Loucy (cell line): Measurements from ENCODE around the gene GALNT9.

Source experiments
- H2AFZ ChIP-seq: fragments of 200-600 bp; sonication (generic); 2 replicates; pipeline ENCODE4 v1.6.0; 2016; ENCODE audit warnings: antibody characterized with exemption, mild to moderate bottlenecking, low read length, moderate library complexity
- H3F3A ChIP-seq: fragments of 200-600 bp; 2 replicates; pipeline ENCODE4 v1.6.0; 2016; ENCODE audit warnings: antibody characterized with exemption, low read depth, mild to moderate bottlenecking
- H3K27me3 ChIP-seq: fragments of 200-600 bp; sonication (generic); 2 replicates; pipeline ENCODE4 v1.6.1; 2014; ENCODE audit warnings: low read length, mild to moderate bottlenecking; ENCODE audit not compliant: insufficient read depth, poor library complexity, severe bottlenecking
- H3K36me3 ChIP-seq: fragments of 200-600 bp; sonication (generic); 2 replicates; pipeline ENCODE4 v1.6.1; 2016; ENCODE audit warnings: low read length; ENCODE audit not compliant: insufficient read depth
- H3K4me1 ChIP-seq: fragments of 200-600 bp; sonication (generic); 2 replicates; pipeline ENCODE4 v1.5.1; 2014; ENCODE audit warnings: low read length, mild to moderate bottlenecking; ENCODE audit not compliant: insufficient read depth, poor library complexity, severe bottlenecking
- H3K4me2 ChIP-seq: fragments of 200-600 bp; sonication (generic); 2 replicates; pipeline ENCODE4 v1.6.0; 2014; ENCODE audit warnings: antibody characterized with exemption, low read length, low read depth, mild to moderate bottlenecking; ENCODE audit not compliant: poor library complexity, severe bottlenecking
- H3K4me3 ChIP-seq: fragments of 200-600 bp; sonication (generic); 2 replicates; pipeline ENCODE4 v1.5.1; 2014; ENCODE audit warnings: low read length, mild to moderate bottlenecking, mixed read lengths; ENCODE audit not compliant: poor library complexity, severe bottlenecking
- H3K79me2 ChIP-seq: fragments of 200-600 bp; sonication (generic); 2 replicates; pipeline ENCODE4 v1.6.1; 2014; ENCODE audit warnings: low read length; ENCODE audit not compliant: insufficient read depth
- H3K9ac ChIP-seq: fragments of 200-600 bp; sonication (generic); 2 replicates; pipeline ENCODE4 v1.6.0; 2014; ENCODE audit warnings: mild to moderate bottlenecking, low read depth, low read length, moderate library complexity; ENCODE audit not compliant: poor library complexity, severe bottlenecking
- H3K9me2 ChIP-seq: fragments of 200-600 bp; sonication (generic); replicated peaks from 2 replicates; pipeline ENCODE4 v1.6.1; 2016; ENCODE audit warnings: low read depth, low read length, mixed read lengths
- H3K9me3 ChIP-seq: fragments of 200-600 bp; sonication (generic); 2 replicates; pipeline ENCODE4 v1.6.1; 2014; ENCODE audit warnings: mild to moderate bottlenecking, antibody characterized with exemption, low read length, low read depth; ENCODE audit not compliant: insufficient read depth
- H4K20me1 ChIP-seq: fragments of 200-600 bp; sonication (generic); 2 replicates; pipeline ENCODE4 v1.6.0; 2014; ENCODE audit warnings: antibody characterized with exemption, low read length, mild to moderate bottlenecking; ENCODE audit not compliant: insufficient read depth, poor library complexity, severe bottlenecking
- EZH2phosphoT487 ChIP-seq: fragments of 200-600 bp; IDR thresholded peaks from 2 replicates; pipeline ENCODE4 v1.6.1; 2018; ENCODE audit warnings: antibody characterized with exemption, mild to moderate bottlenecking, moderate library complexity, borderline replicate concordance
- TF ChIP-seq, protein P1 (sequence below): fragments of 200-600 bp; sonication (generic); conservative IDR thresholded peaks from 2 replicates; pipeline ENCODE4 v1.5.1; 2014; ENCODE audit warnings: mild to moderate bottlenecking, antibody characterized with exemption, low read length

The GALNT9 gene

DNA sequence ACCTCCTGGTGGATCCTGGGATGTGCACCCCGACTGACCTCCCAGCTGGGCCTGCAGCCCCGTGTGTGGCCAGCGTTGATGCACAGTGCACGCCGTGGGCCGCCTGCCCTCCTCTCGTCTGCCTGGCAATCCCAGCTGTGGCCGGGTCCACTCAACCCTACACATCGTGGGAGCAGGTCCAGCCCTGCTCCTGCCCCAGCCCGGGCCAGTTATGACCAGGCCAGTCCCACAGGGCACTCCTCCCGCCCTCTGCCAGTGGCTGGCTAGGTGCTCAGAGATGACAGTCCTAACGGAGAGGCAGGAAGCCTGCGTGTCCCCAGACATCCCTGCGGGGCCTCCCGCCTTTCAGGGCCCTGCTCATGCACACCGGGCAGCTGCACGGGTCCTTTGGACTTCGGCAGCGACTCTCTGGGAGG lies 10.8 kb downstream of the GALNT9 start:
- Histone ChIP-seq H3K27me3 (no peaks in the 10 kb centered on the region), H4K20me1 (no peaks in the 10 kb centered on the region), H3K9me3 (no peaks in the 10 kb centered on the region), H3F3A (no peaks in the 10 kb centered on the region), H3K4me2 (no peak overlapping the region), H3K36me3 (no peaks in the 10 kb centered on the region), H3K79me2 (no peaks in the 10 kb centered on the region), H2AFZ (no peak overlapping the region), H3K4me3 (no peak overlapping the region), H3K4me1 (no peaks in the 10 kb centered on the region), H3K9ac (no peak overlapping the region), H3K9me2 (no peaks in the 10 kb centered on the region)
- no peak for TF ChIP-seq EZH2phosphoT487
- TF ChIP-seq, protein P1, sequence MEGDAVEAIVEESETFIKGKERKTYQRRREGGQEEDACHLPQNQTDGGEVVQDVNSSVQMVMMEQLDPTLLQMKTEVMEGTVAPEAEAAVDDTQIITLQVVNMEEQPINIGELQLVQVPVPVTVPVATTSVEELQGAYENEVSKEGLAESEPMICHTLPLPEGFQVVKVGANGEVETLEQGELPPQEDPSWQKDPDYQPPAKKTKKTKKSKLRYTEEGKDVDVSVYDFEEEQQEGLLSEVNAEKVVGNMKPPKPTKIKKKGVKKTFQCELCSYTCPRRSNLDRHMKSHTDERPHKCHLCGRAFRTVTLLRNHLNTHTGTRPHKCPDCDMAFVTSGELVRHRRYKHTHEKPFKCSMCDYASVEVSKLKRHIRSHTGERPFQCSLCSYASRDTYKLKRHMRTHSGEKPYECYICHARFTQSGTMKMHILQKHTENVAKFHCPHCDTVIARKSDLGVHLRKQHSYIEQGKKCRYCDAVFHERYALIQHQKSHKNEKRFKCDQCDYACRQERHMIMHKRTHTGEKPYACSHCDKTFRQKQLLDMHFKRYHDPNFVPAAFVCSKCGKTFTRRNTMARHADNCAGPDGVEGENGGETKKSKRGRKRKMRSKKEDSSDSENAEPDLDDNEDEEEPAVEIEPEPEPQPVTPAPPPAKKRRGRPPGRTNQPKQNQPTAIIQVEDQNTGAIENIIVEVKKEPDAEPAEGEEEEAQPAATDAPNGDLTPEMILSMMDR: no peak

DNA sequence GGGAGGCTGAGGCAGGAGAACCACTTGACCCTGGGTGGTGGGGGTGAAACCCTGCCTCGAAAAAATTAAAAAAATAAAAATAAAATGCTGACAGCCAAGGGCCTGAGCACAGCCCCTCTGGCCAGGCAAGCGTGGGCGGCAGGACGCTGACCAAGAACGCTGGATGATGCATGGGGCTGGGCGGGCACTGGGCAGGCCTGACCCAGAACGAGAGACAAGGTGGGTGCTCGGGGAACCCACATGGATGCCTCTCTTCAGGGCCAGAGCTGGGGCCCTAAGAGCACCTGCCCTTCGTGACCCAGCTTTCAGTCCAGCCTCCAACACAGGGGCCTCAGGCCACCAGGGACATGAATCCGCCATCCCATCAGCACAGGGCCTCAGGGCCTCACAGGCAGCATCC lies 11.3 kb downstream of the GALNT9 start:
- no peaks in the 10 kb centered on the region for H3F3A ChIP-seq
- no peaks in the 10 kb centered on the region for H3K9me3 ChIP-seq
- H2AFZ ChIP-seq: no peak overlapping the region
- H4K20me1 ChIP-seq: no peaks in the 10 kb centered on the region
- H3K9me2 ChIP-seq: no peaks in the 10 kb centered on the region
- H3K79me2 ChIP-seq: no peaks in the 10 kb centered on the region
- H3K9ac ChIP-seq: no peak overlapping the region
- H3K4me3 ChIP-seq: no peak overlapping the region
- H3K4me2 ChIP-seq: no peak overlapping the region
- H3K4me1 ChIP-seq: no peaks in the 10 kb centered on the region
- no peaks in the 10 kb centered on the region for H3K36me3 ChIP-seq
- TF ChIP-seq, protein P1: no peak
- no peak for TF ChIP-seq EZH2phosphoT487
- no peaks in the 10 kb centered on the region for H3K27me3 ChIP-seq

DNA sequence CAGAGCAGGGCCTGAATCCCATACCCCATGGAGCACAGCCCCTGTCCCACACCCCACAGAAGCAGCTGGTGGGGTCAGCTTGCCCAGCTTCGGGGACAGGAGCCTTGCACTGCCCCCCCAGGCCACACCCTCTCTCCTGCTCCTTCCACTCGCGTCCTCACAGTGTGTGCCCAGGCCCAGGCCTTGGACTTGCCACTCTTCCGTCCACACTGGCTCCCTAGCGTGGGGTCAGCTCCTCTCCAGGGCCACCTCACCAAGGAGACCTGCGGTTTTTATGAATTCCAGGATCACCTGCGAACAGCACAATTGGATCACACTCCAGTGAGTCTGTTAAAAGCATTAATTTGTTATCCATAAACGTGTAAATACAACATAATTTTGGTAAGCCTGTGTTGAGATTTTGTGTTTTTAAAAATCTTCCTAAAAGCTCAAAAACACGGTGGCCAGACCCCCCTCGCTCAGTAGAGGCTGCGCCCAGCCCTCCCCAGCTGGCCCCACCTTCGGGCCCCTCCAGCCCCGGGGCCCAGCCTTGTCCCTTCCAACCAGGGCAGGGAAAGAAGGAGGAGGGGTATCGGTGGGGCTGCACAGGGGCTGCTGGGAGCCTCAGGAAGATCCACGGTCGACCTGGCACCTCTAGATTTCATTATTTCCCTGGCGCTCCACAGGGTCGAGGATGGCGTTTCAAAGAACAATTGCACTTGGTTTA lies 12.0 kb downstream of the GALNT9 start:
- TF ChIP-seq EZH2phosphoT487: no peak
- TF ChIP-seq, protein P1: no peak
- H3K9ac ChIP-seq: no peak overlapping the region
- no peaks in the 10 kb centered on the region for H4K20me1 ChIP-seq
- no peaks in the 10 kb centered on the region for H3K79me2 ChIP-seq
- no peaks in the 10 kb centered on the region for H3K27me3 ChIP-seq
- H3K4me2 ChIP-seq: no peak overlapping the region
- no peak overlapping the region for H3K4me3 ChIP-seq
- no peaks in the 10 kb centered on the region for H3K36me3 ChIP-seq
- H3K9me3 ChIP-seq: no peaks in the 10 kb centered on the region
- no peaks in the 10 kb centered on the region for H3K4me1 ChIP-seq
- no peaks in the 10 kb centered on the region for H3K9me2 ChIP-seq
- H2AFZ ChIP-seq: no peak overlapping the region
- H3F3A ChIP-seq: no peaks in the 10 kb centered on the region
